GM19397 (cell line): ENCODE measurements around the gene ALKBH3.

Experiments
- ATAC-seq: cut with Tn5 transposase; IDR thresholded peaks from one replicate; pipeline ENCODE4 v1.9.1; 2021; ENCODE audit warnings: mild to moderate bottlenecking, moderate library complexity; ENCODE audit not compliant: unreplicated experiment

Gene ALKBH3

GRCh38 chr11:43955381-43956118 lies 74.9 kb downstream of the ALKBH3 start:
- ATAC-seq: no peak

DNA sequence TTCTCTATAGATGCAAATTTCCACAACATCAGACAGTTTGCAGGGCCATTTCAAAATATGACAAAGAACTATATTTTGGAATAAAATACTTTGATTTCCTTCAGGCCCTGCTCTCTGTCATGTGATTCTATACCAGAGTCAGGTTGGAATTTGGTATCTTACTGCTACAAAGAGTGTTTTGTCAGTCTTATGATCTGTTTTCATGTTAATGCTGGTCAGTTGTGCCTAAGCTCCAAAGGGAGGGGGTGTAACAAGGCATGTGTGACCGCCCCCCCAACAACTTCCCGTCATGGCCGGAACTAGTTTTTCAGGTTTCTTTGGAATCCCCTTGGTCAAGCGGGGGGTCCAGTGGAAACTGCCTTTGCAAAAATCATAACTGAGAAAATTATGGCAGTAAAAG lies 76.9 kb downstream of the ALKBH3 start:
- ATAC-seq: no peak

DNA sequence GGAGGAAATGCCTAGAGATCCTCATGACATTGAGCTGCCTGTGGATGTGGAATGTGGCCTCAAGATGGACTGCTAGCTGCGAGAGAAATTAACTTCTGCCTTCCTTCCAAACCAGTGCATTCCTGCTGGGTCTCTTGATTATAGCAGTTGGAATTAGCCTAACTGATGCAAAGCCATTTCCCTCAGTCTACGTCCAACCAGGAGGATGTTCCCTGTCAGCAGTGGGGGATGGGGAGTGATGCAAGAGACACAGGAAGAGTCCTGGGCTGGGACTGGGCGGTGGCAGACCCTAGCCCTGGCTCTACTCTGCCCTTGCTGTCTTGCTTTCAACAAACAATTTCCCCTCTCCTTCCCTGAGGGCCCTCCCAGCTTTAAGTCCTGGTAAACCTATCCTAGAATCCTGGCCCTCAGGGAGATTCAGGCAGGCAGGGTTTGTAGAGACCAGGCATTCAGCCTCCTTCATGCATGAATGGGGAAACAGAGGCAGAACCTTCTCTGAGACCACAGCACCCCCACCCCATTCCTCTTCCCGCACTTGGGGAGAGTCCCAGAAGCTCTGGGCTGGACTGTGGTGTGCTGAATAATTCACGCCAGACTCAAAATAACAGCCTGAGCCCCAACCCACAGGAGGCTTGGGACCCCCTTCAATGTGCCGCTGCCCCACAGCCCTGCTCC lies 78.8 kb downstream of the ALKBH3 start:
- no peak for ATAC-seq

DNA sequence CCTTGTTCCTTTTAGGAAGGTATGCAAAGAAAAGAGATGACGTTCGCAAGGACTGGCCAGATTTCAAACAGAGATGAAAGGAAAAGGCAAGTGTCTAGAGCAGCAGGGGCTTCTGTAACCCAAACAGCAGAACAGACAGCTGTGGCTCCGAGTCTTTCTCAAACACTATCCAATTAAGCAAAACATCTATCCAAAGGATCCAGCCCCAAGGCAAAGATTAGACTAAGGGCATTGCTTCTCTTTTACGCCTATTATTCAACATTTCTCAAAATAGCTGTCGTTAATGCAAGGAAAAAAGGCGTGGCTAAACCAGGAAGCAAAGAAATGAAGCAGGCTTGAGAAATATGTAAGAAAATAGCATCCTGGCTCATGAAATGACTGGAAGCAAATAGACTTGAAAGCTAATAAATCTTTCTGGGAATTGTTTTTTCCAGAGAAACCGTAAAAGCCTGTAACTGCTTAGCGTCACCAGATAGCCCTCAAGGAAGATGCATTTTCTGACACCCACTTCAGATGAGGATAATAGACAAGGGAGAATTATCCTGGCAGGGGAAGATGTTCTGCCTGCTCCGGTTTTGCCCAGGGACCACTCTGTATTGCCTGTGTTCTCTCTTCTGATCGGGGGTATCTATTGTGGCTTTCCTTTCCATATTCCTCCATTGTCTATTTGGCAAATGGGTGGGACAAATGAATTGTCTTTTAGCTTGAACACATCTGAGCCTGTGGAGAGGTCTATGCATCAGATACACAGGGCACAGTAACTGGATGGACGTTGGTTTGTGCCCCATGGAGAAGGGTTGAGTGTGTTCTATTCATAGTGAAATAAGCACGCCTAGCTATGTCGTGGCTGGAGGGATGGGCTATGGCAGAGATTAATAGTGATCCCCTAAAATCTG lies 82.0 kb downstream of the ALKBH3 start:
- no peak for ATAC-seq

- ATAC-seq: no peak
These were observed 82.6 kb downstream of the ALKBH3 start for GRCh38 chr11:43963279-43963620.

- no peak for ATAC-seq
These were observed 87.0 kb downstream of the ALKBH3 start for GRCh38 chr11:43967661-43968060.

- no peak for ATAC-seq
These were observed 88.1 kb downstream of the ALKBH3 start for GRCh38 chr11:43968719-43969118.

GRCh38 chr11:43969543-43969942 lies 88.9 kb downstream of the ALKBH3 start:
- ATAC-seq: no peak
